ENCODE measurements around the gene STAB1. TPM values are rescaled to one million over a fixed set of nuclear protein-coding genes. Genes with fewer than 3 reads are reported as not detected.

Gene STAB1
- total and polyA plus RNA-seq, 2 of the 13 experiments (the other 11 are each of a cell fraction or from before 2014, with no cell fraction given), result 0.09 to 0.34 TPM

DNA sequence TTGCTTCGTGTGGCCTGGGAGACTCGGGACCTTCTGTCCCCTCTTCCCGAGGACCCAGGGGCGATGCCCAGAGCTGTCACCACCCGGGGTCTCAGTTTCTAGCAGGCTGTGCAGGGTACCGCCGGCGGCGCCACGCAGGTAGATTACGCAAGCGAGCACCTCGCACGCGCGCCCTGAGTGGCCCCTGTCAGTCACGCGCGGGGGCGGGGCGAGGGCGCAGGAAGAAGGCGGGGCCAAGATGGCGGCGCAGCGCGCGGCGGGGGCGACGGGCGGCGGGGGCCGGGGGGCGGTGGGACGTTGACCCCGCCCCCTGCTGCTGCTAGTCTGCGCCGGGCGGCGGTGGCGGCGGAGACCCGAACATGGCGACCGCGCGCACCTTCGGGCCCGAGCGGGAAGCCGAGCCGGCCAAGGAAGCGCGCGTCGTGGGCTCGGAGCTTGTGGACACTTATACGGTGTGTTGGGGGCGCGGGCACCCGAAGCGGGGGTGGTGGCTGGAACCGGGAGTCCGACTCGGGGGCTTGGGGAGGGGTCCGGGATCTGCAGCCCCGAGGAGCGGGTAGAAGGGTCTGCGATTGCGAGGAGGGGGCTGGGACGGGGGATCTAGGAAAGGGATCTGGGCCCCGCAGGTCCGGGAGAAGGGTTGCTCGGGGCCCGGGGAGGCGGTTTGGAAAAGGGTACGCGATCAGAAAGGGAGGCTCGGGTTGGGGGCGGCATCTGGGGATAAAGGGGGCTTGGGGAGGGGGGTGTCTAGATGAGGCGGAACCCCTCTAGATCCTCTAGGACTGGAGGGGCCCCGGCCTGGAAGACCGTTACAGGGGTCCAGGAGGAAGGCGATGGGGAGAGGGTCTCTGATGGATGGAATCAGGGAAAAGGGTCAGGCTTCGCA lies 39.6 kb upstream of the STAB1 start, which contains the start of gene NISCH (continued):
- TF ChIP-seq ZNF704 (CRISPR knock-in tag; IDR thresholded peaks at IDR 0.05; ENCODE audit: borderline replicate concordance), result no peak
- no peak for TF ChIP-seq GPBP1L1 (CRISPR knock-in tag; IDR thresholded peaks at IDR 0.05)
- TF ChIP-seq AHDC1 (CRISPR knock-in tag; IDR thresholded peaks at IDR 0.05; ENCODE audit: borderline replicate concordance), result 0 out of 2 replicates have a peak, but pooled peaks have one; percentile 36
- no peak for TF ChIP-seq SETDB1 (CRISPR knock-in tag; IDR thresholded peaks at IDR 0.05; ENCODE audit: borderline replicate concordance)
- TF ChIP-seq DR1 (CRISPR knock-in tag; IDR thresholded peaks at IDR 0.05), result no peak
- no peak for TF ChIP-seq HDAC6 (IDR thresholded peaks at IDR 0.05; ENCODE audit: low read depth, low read length)
- TF ChIP-seq TBX3 (IDR thresholded peaks at IDR 0.05; ENCODE audit: borderline replicate concordance), result no peak
- no peak for TF ChIP-seq ZNF460 (CRISPR knock-in tag; IDR thresholded peaks at IDR 0.05; ENCODE audit: borderline replicate concordance)
- no peak for TF ChIP-seq SMARCC2 (IDR thresholded peaks at IDR 0.05)
- TF ChIP-seq ZFY (CRISPR knock-in tag; IDR thresholded peaks at IDR 0.05), result peak; percentile 37
- no peak for TF ChIP-seq ZNF264 (CRISPR knock-in tag; IDR thresholded peaks at IDR 0.05)
- TF ChIP-seq SP140L (CRISPR knock-in tag; IDR thresholded peaks at IDR 0.05; ENCODE audit: borderline replicate concordance), result no peak
- TF ChIP-seq TFDP1 (CRISPR knock-in tag; IDR thresholded peaks at IDR 0.05; ENCODE audit: borderline replicate concordance), result peak; percentile 61; the same call in 1 of the 2 replicates
- no peak for TF ChIP-seq ATF1 (CRISPR knock-in tag; IDR thresholded peaks at IDR 0.05)
- TF ChIP-seq MTA3 (CRISPR knock-in tag; IDR thresholded peaks at IDR 0.05), result no peak
- TF ChIP-seq, protein P1, sequence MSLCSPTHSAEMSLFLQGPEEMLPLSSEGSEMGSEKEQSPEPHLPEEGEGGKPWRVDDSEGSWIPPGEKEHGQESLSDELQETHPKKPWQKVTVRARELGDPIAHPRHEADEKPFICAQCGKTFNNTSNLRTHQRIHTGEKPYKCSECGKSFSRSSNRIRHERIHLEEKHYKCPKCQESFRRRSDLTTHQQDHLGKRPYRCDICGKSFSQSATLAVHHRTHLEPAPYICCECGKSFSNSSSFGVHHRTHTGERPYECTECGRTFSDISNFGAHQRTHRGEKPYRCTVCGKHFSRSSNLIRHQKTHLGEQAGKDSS (CRISPR knock-in tag; IDR thresholded peaks at IDR 0.05; ENCODE audit: borderline replicate concordance, low read depth), result peak; percentile 38; the same call in 1 of the 2 replicates
- TF ChIP-seq ZNF552 (CRISPR knock-in tag; IDR thresholded peaks at IDR 0.05; ENCODE audit: borderline replicate concordance), result no peak
- TF ChIP-seq RAD21 (CRISPR knock-in tag; IDR thresholded peaks at IDR 0.05), result no peak

All from HepG2 (cell line).